ENCODE measurements around the gene MAPK8IP1. TPM values are rescaled to one million over a fixed set of nuclear protein-coding genes. Genes with fewer than 3 reads are reported as not detected.

MAPK8IP1 gene
- polyA plus RNA-seq, 1 donor from 2014 or later, result 58.8 TPM

DNA sequence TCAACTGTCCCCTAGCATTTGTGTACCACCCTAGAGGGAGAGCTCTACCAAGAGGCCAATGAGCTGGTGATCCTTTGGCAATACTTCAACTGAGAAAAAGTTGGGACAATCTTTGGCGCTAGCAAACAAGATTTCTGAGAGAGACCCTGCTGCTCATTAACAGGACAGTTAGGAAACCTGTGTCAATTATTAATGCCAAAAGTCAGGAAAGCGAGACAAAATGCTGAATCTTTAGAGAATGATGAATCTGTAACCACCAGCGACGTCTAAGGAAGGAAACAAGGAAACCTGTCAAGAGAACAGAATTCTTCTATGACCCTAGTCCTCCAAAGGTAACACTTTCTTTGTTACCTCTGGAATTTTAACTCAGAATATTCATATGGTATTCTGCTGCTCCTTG lies 56.9 kb downstream of the MAPK8IP1 start:
- Histone ChIP-seq H3K9me3 (ENCODE audit: low read length) (no peaks in the 10 kb centered on the region), H3K4me2 (ENCODE audit: low read length) (no peak overlapping the region), H3K4me3 (ENCODE audit: low read length) (no peak overlapping the region), H3K36me3 (ENCODE audit: insufficient read depth, low read length) (no peaks in the 10 kb centered on the region), H2AFZ (ENCODE audit: low read depth, low read length) (no peak overlapping the region), H3K9ac (ENCODE audit: low read length) (no peak overlapping the region), H4K20me1 (ENCODE audit: insufficient read depth) (no peaks in the 10 kb centered on the region), H3K9me2 (ENCODE audit: insufficient read depth, low read length) (no peaks in the 10 kb centered on the region), H3K27ac (ENCODE audit: low read length) (no peak overlapping the region), H3F3A (ENCODE audit: insufficient read depth, low read length, poor library complexity, severe bottlenecking) (no peaks in the 10 kb centered on the region), H3K79me2 (replicated peaks; ENCODE audit: insufficient read depth, low read length) (no peaks in the 10 kb centered on the region), H3K27me3 (ENCODE audit: insufficient read depth, low read depth, low read length) (no peaks in the 10 kb centered on the region)
- TF ChIP-seq EP300 (conservative IDR thresholded peaks at IDR 0.05; ENCODE audit: poor library complexity, severe bottlenecking) (no peak), RAD21 (conservative IDR thresholded peaks at IDR 0.05) (no peak), MXI1 (conservative IDR thresholded peaks at IDR 0.05; ENCODE audit: poor library complexity, severe bottlenecking) (no peak), SMC3 (conservative IDR thresholded peaks at IDR 0.05; ENCODE audit: poor library complexity) (no peak), TAF1 (IDR thresholded peaks at IDR 0.05; ENCODE audit: low read depth) (no peak), POLR2AphosphoS5 (IDR thresholded peaks at IDR 0.05) (no peak), EZH2 (IDR thresholded peaks at IDR 0.05; ENCODE audit: borderline replicate concordance, insufficient read depth, low read length, poor library complexity, severe bottlenecking) (no peak)
- TF ChIP-seq, protein P1, sequence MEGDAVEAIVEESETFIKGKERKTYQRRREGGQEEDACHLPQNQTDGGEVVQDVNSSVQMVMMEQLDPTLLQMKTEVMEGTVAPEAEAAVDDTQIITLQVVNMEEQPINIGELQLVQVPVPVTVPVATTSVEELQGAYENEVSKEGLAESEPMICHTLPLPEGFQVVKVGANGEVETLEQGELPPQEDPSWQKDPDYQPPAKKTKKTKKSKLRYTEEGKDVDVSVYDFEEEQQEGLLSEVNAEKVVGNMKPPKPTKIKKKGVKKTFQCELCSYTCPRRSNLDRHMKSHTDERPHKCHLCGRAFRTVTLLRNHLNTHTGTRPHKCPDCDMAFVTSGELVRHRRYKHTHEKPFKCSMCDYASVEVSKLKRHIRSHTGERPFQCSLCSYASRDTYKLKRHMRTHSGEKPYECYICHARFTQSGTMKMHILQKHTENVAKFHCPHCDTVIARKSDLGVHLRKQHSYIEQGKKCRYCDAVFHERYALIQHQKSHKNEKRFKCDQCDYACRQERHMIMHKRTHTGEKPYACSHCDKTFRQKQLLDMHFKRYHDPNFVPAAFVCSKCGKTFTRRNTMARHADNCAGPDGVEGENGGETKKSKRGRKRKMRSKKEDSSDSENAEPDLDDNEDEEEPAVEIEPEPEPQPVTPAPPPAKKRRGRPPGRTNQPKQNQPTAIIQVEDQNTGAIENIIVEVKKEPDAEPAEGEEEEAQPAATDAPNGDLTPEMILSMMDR (IDR thresholded peaks at IDR 0.05; ENCODE audit: poor library complexity, severe bottlenecking), result no peak
- TF ChIP-seq, protein P2, sequence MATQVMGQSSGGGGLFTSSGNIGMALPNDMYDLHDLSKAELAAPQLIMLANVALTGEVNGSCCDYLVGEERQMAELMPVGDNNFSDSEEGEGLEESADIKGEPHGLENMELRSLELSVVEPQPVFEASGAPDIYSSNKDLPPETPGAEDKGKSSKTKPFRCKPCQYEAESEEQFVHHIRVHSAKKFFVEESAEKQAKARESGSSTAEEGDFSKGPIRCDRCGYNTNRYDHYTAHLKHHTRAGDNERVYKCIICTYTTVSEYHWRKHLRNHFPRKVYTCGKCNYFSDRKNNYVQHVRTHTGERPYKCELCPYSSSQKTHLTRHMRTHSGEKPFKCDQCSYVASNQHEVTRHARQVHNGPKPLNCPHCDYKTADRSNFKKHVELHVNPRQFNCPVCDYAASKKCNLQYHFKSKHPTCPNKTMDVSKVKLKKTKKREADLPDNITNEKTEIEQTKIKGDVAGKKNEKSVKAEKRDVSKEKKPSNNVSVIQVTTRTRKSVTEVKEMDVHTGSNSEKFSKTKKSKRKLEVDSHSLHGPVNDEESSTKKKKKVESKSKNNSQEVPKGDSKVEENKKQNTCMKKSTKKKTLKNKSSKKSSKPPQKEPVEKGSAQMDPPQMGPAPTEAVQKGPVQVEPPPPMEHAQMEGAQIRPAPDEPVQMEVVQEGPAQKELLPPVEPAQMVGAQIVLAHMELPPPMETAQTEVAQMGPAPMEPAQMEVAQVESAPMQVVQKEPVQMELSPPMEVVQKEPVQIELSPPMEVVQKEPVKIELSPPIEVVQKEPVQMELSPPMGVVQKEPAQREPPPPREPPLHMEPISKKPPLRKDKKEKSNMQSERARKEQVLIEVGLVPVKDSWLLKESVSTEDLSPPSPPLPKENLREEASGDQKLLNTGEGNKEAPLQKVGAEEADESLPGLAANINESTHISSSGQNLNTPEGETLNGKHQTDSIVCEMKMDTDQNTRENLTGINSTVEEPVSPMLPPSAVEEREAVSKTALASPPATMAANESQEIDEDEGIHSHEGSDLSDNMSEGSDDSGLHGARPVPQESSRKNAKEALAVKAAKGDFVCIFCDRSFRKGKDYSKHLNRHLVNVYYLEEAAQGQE (IDR thresholded peaks at IDR 0.05; ENCODE audit: borderline replicate concordance), result no peak

DNA sequence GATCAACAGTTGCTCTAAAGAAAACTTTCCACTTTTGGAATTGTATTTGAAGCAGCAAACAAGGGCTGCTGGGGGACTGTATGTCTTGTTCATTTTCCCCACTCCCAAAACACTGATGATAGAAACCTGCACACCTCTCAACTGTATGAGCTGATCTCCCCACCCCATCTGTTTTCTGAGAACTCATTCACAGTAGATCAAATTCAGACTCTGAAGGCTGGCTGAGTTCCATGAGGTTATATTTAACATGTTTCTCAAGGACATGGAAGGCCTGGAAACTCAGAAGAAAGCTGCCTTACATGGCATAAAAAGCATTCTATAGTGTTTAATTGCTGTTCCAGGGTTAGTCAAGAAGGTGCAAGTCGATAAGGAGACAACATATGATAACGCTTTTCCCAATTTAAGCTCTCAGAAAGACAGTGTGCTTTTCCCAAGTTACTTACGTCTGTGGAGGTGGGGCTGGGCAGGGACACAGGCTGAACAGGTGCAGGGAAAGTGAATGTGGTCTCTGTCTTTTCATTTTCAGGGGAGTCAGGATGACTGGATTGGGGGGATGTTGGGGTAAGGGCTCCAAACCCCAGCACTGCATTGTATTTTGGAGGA lies 60.0 kb downstream of the MAPK8IP1 start:
- TF ChIP-seq SMC3 (conservative IDR thresholded peaks at IDR 0.05; ENCODE audit: poor library complexity) (no peak), TAF1 (IDR thresholded peaks at IDR 0.05; ENCODE audit: low read depth) (no peak), EZH2 (IDR thresholded peaks at IDR 0.05; ENCODE audit: borderline replicate concordance, insufficient read depth, low read length, poor library complexity, severe bottlenecking) (no peak), RAD21 (conservative IDR thresholded peaks at IDR 0.05) (no peak), EP300 (conservative IDR thresholded peaks at IDR 0.05; ENCODE audit: poor library complexity, severe bottlenecking) (no peak), POLR2AphosphoS5 (IDR thresholded peaks at IDR 0.05) (no peak), MXI1 (conservative IDR thresholded peaks at IDR 0.05; ENCODE audit: poor library complexity, severe bottlenecking) (no peak)
- TF ChIP-seq, protein P2 (IDR thresholded peaks at IDR 0.05; ENCODE audit: borderline replicate concordance), result no peak
- TF ChIP-seq, protein P1 (IDR thresholded peaks at IDR 0.05; ENCODE audit: poor library complexity, severe bottlenecking), result no peak
- Histone ChIP-seq H3K27me3 (ENCODE audit: insufficient read depth, low read depth, low read length) (no peaks in the 10 kb centered on the region), H3K9me3 (ENCODE audit: low read length) (no peaks in the 10 kb centered on the region), H3K79me2 (replicated peaks; ENCODE audit: insufficient read depth, low read length) (no peaks in the 10 kb centered on the region), H3K4me2 (ENCODE audit: low read length) (no peak overlapping the region), H3K4me3 (ENCODE audit: low read length) (no peak overlapping the region), H2AFZ (ENCODE audit: low read depth, low read length) (no peak overlapping the region), H3K9me2 (ENCODE audit: insufficient read depth, low read length) (no peaks in the 10 kb centered on the region), H4K20me1 (ENCODE audit: insufficient read depth) (no peaks in the 10 kb centered on the region), H3K27ac (ENCODE audit: low read length) (no peak overlapping the region), H3F3A (ENCODE audit: insufficient read depth, low read length, poor library complexity, severe bottlenecking) (no peaks in the 10 kb centered on the region), H3K9ac (ENCODE audit: low read length) (no peak overlapping the region), H3K36me3 (ENCODE audit: insufficient read depth, low read length) (no peaks in the 10 kb centered on the region)
